PC-3 (cell line): ENCODE results near the gene SHLD1.

Experiments used
- EZH2phosphoT487 ChIP-seq: fragments of 300-600 bp; sonication (generic); IDR thresholded peaks from 2 replicates; pipeline ENCODE4 v1.6.1; 2018; ENCODE audit warnings: mild to moderate bottlenecking, antibody characterized with exemption, low read length, borderline replicate concordance
- TF ChIP-seq, protein P1 (sequence below): fragments of 300-600 bp; sonication (generic); conservative IDR thresholded peaks from 2 replicates; pipeline ENCODE4 v1.5.1; 2017; ENCODE audit warnings: antibody characterized with exemption, low read depth, mild to moderate bottlenecking, low read length

DNA sequence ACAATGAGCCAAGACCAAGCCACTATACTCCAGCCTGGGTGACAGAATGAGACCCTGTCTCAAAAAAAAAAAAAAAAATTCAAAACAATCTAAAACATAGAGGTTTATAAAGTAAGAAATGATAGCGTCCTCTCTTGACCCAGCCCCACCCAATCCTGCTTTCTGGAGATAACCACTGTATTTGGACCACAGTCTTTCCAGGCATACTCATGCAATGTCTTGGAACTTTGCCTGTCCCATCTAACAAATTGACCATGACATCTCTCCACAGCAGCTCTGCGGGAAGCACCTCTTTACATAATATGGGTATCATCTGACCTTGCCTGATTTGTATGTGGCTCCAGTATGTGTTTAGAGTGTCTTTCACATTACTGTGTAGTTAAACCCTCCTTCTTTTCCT lies 9.1 kb upstream of the SHLD1 start:
- TF ChIP-seq, protein P1, sequence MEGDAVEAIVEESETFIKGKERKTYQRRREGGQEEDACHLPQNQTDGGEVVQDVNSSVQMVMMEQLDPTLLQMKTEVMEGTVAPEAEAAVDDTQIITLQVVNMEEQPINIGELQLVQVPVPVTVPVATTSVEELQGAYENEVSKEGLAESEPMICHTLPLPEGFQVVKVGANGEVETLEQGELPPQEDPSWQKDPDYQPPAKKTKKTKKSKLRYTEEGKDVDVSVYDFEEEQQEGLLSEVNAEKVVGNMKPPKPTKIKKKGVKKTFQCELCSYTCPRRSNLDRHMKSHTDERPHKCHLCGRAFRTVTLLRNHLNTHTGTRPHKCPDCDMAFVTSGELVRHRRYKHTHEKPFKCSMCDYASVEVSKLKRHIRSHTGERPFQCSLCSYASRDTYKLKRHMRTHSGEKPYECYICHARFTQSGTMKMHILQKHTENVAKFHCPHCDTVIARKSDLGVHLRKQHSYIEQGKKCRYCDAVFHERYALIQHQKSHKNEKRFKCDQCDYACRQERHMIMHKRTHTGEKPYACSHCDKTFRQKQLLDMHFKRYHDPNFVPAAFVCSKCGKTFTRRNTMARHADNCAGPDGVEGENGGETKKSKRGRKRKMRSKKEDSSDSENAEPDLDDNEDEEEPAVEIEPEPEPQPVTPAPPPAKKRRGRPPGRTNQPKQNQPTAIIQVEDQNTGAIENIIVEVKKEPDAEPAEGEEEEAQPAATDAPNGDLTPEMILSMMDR, result no peak
- TF ChIP-seq EZH2phosphoT487, result no peak
